Caco-2 (cell line): ENCODE results near the gene ANKRD42. TPM values are rescaled to one million over a fixed set of nuclear protein-coding genes. Genes with fewer than 3 reads are reported as not detected.

Experiments used
- BruUV-seq: library from RNA; stranded (reverse); fragments of 400-500 nt; replicated peaks from 2 replicates; lab custom pipeline; 2021; lab: Mats Ljungman, UMichigan
- CTCF ChIA-PET: fragments of 300-600 bp; sonication (Branson Sonifier 250); formaldehyde crosslinking; loops from one replicate; lab custom pipeline; 2022; ENCODE audit warnings: antibody characterized with exemption; lab: Charles Lee
- POLR2A ChIA-PET: fragments of 300-600 bp; sonication (Branson Sonifier 250); formaldehyde crosslinking; loops from one replicate; lab custom pipeline; 2022; ENCODE audit warnings: antibody characterized with exemption; lab: Charles Lee
- DNase-seq, 2 experiments: peaks; one replicate each; pipeline versions ENCODE4 v3.0.0 to v3.0.0-alpha.2; 2020 to 2022
- H3K27me3 ChIP-seq: replicated peaks from 2 replicates; pipeline ENCODE4 v1.6.0; 2011; ENCODE audit warnings: low read length; ENCODE audit not compliant: control insufficient read depth, insufficient read depth
- H3K36me3 ChIP-seq: 2 replicates; pipeline ENCODE4 v1.5.1; 2011; ENCODE audit warnings: low read length; ENCODE audit not compliant: control insufficient read depth, insufficient read depth
- H3K4me1 ChIP-seq: fragments of 250-450 bp; sonication (Bioruptor Pico); 2 replicates; pipeline ENCODE4 v1.5.1; 2020; ENCODE audit warnings: mild to moderate bottlenecking
- H3K4me3 ChIP-seq: 2 replicates; pipeline ENCODE4 v1.5.1; 2011; ENCODE audit warnings: low read depth, mild to moderate bottlenecking, control low read depth, low read length
- H3K9me3 ChIP-seq: fragments of 250-450 bp; sonication (Bioruptor Pico); 2 replicates; pipeline ENCODE4 v1.5.1; 2020; ENCODE audit warnings: mild to moderate bottlenecking, moderate library complexity
- H3K27ac Mint-ChIP-seq: one replicate; pipeline ENCODE4 v1.8.0; 2022; ENCODE audit warnings: mixed read lengths; ENCODE audit not compliant: unreplicated experiment
- H3K27me3 Mint-ChIP-seq: one replicate; pipeline ENCODE4 v1.8.0; 2022; ENCODE audit warnings: mixed read lengths; ENCODE audit not compliant: insufficient read depth, unreplicated experiment
- H3K36me3 Mint-ChIP-seq: one replicate; pipeline ENCODE4 v1.8.0; 2022; ENCODE audit warnings: mild to moderate bottlenecking, mixed read lengths; ENCODE audit not compliant: insufficient read depth, unreplicated experiment
- H3K4me1 Mint-ChIP-seq: one replicate; pipeline ENCODE4 v1.8.0; 2022; ENCODE audit warnings: low read depth, mixed read lengths; ENCODE audit not compliant: unreplicated experiment
- H3K4me3 Mint-ChIP-seq: one replicate; pipeline ENCODE4 v1.8.0; 2022; ENCODE audit warnings: mild to moderate bottlenecking, moderate library complexity, mixed read lengths; ENCODE audit not compliant: unreplicated experiment
- H3K9me3 Mint-ChIP-seq: one replicate; pipeline ENCODE4 v1.8.0; 2022; ENCODE audit warnings: mixed read lengths; ENCODE audit not compliant: unreplicated experiment
- intact Hi-C: fragments of 100-400 bp; cut with micrococcal nuclease; formaldehyde crosslinking; loops from one replicate; pipeline ENCODE4 v1.10.0; 2022; ENCODE audit not compliant: unreplicated experiment
- total RNA-seq: library from RNA; stranded (reverse); gene quantifications from 2 replicates; pipeline ENCODE4 v1.2.3, GENCODE V29; 2022
- TF ChIP-seq, protein P1 (sequence below), 2 experiments: fragments of 200-600 bp in 1 of 2; IDR thresholded peaks; 1 replicate in 1 of 2; 2 replicates in 1 of 2; pipeline versions ENCODE4 v1.5.1 to v1.8.0; 2011 to 2022; ENCODE audit warnings: antibody characterized with exemption in 1 of 2, control low read depth in 1 of 2, inconsistent platforms in 1 of 2, low read depth in 1 of 2, low read length in 1 of 2, mild to moderate bottlenecking in 1 of 2, moderate library complexity in 1 of 2; ENCODE audit not compliant: insufficient read depth in 1 of 2, severe bottlenecking in 1 of 2, unreplicated experiment in 1 of 2

Gene ANKRD42
- total RNA-seq, 1 experiment from 2014 or later, result 8.3 TPM

DNA sequence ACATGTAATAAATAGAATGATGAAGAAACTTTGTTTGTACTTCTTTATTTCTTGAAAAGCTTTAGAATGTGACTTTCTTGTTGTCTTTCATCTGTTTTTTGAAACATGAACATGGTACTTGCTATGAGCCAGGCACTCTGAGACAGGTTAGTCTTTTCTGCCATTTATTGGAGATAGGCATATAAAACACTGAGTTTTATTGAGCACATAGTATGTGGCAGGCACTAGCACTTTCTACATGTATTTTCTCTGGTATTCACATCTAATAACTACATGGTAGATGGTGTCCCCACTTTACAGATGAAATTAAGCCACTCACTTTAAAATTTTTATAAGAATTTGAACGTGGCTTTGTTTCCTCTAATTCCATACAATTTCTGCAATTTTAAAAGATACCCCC is 7.7 kb upstream of the ANKRD42 start:
- no peaks in the 10 kb centered on the region for H3K9me3 ChIP-seq
- Mint-ChIP-seq H3K9me3 (no peaks in the 10 kb centered on the region), H3K4me3 (no peak overlapping the region), H3K27ac (no peak overlapping the region), H3K36me3 (peaks cover 88% of the 10 kb centered on the region), H3K27me3 (no peaks in the 10 kb centered on the region), H3K4me1 (peaks cover 13% of the 10 kb centered on the region)
- no peak overlapping the region for H3K4me3 ChIP-seq
- H3K4me1 ChIP-seq, result no peaks in the 10 kb centered on the region
- ChIA-PET POLR2A (no interaction called here), CTCF (no interaction called here)
- H3K27me3 ChIP-seq, result no peaks in the 10 kb centered on the region
- intact Hi-C loops, result no loop called here
- H3K36me3 ChIP-seq, result peaks cover 1% of the 10 kb centered on the region; the same call in 1 of the 2 replicates
- DNase-seq, result no peak
- TF ChIP-seq, protein P1, sequence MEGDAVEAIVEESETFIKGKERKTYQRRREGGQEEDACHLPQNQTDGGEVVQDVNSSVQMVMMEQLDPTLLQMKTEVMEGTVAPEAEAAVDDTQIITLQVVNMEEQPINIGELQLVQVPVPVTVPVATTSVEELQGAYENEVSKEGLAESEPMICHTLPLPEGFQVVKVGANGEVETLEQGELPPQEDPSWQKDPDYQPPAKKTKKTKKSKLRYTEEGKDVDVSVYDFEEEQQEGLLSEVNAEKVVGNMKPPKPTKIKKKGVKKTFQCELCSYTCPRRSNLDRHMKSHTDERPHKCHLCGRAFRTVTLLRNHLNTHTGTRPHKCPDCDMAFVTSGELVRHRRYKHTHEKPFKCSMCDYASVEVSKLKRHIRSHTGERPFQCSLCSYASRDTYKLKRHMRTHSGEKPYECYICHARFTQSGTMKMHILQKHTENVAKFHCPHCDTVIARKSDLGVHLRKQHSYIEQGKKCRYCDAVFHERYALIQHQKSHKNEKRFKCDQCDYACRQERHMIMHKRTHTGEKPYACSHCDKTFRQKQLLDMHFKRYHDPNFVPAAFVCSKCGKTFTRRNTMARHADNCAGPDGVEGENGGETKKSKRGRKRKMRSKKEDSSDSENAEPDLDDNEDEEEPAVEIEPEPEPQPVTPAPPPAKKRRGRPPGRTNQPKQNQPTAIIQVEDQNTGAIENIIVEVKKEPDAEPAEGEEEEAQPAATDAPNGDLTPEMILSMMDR (IDR thresholded peaks at IDR 0.05; ENCODE audit: insufficient read depth in 1 of 2, low read depth in 1 of 2, low read length in 1 of 2, severe bottlenecking in 1 of 2, unreplicated experiment in 1 of 2), result no peak
- no TSS peak for BruUV-seq

DNA sequence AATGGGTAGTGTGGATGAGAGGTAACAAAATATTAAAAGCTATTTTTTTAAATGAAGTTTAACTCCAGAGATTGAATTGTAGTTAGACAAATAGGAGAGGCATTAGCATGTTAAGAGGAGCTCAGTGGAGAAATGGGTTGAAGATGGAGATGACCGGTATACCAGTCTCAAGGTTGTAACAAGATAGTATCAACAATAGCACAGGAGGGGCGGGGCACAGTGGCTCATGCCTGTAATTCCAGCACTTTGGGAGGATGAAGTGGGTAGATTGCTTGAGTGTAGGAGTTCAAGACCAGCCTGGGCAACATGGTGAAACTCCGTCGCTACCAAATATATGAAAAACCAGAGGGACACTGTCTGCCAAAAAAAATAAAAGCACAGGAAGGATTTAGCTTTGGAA is 6.0 kb upstream of the ANKRD42 start:
- Histone ChIP-seq H3K4me3 (no peak overlapping the region), H3K36me3 (peaks cover 2% of the 10 kb centered on the region; the same call in 1 of the 2 replicates)

DNA sequence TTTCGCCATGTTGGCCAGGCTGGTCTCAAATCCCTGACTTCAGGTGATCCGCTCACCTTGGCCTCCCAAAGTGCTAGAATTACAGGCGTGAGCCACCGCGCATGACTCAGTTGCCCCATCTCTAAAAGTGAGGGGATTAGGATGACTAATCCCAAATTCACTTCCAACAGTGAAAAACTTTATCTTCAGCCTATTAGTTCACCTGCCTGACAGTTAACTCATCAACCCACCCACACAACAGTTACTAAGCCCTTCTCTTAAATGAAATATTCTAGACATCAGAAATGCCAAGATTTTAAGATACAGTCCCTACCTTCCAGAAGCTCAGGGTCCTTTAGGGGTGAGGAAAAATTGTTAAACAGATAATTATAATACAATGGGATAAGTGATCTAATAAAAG is 2.0 kb upstream of the ANKRD42 start:
- H3K36me3 Mint-ChIP-seq, result peaks cover 63% of the 10 kb centered on the region
- BruUV-seq, result no TSS peak
- intact Hi-C loops, result no loop called here
- Histone ChIP-seq H3K27me3 (no peaks in the 10 kb centered on the region), H3K4me3 (no peak overlapping the region), H3K36me3 (peaks cover 2% of the 10 kb centered on the region; the same call in 1 of the 2 replicates), H3K9me3 (no peaks in the 10 kb centered on the region), H3K4me1 (peaks cover 7% of the 10 kb centered on the region; the same call in 1 of the 2 replicates)
- ChIA-PET POLR2A (no interaction called here), CTCF (no interaction called here)
- H3K9me3 Mint-ChIP-seq, result no peaks in the 10 kb centered on the region
- no peak overlapping the region for H3K4me3 Mint-ChIP-seq
- H3K27ac Mint-ChIP-seq, result no peak overlapping the region
- peaks cover 30% of the 10 kb centered on the region for H3K4me1 Mint-ChIP-seq
- no peaks in the 10 kb centered on the region for H3K27me3 Mint-ChIP-seq
- DNase-seq, result no peak
- TF ChIP-seq, protein P1 (IDR thresholded peaks at IDR 0.05; ENCODE audit: insufficient read depth in 1 of 2, low read depth in 1 of 2, low read length in 1 of 2, severe bottlenecking in 1 of 2, unreplicated experiment in 1 of 2), result no peak

More for the DNA sequence above, 6.0 kb upstream of the ANKRD42 start:
- ChIA-PET CTCF (interaction anchor here (0.8 kb wide), 1 partner anchor 62 kb away, joined by 3 read pairs; no protein-coding TSS in a partner anchor), POLR2A (interaction anchor here (1.1 to 3.0 kb wide), 2 partner anchors 31 to 98 kb away, joined by 4 to 12 read pairs; partner anchors contain the start of genes CCDC90B and PCF11)
- Mint-ChIP-seq H3K27me3 (no peaks in the 10 kb centered on the region), H3K4me1 (peaks cover 10% of the 10 kb centered on the region), H3K36me3 (peaks cover 83% of the 10 kb centered on the region), H3K4me3 (no peak overlapping the region), H3K9me3 (no peaks in the 10 kb centered on the region), H3K27ac (peak overlapping the region; percentile 8)
- Histone ChIP-seq H3K9me3 (no peaks in the 10 kb centered on the region), H3K4me1 (peaks cover 3% of the 10 kb centered on the region; the same call in 1 of the 2 replicates), H3K27me3 (no peaks in the 10 kb centered on the region)
- intact Hi-C loops, result no loop called here
- no peak for DNase-seq
- no TSS peak for BruUV-seq
- TF ChIP-seq, protein P1 (IDR thresholded peaks at IDR 0.05; ENCODE audit: insufficient read depth in 1 of 2, low read depth in 1 of 2, low read length in 1 of 2, severe bottlenecking in 1 of 2, unreplicated experiment in 1 of 2), result no peak
